ENCODE data around the gene ZCCHC7.

GRCh38 chr9:37182718-37183117, 62.3 kb downstream of the ZCCHC7 start:
- TF ChIP-seq CTCF (conservative IDR thresholded peaks at IDR 0.05 in 1 of 2, IDR thresholded peaks at IDR 0.05 in 1 of 2; ENCODE audit: extremely low read depth in 1 of 2, insufficient read depth in 1 of 2, low read depth in 1 of 2, low read length in 2 of 2), result no peak
- no peak for TF ChIP-seq EZH2 (IDR thresholded peaks at IDR 0.05; ENCODE audit: borderline replicate concordance, low read length)

Measured in mammary epithelial cell (primary cell).